ENCODE results near the gene FXR1. TPM values are rescaled to one million over a fixed set of nuclear protein-coding genes. Genes with fewer than 3 reads are reported as not detected.

FXR1 gene
- total and polyA plus RNA-seq, 10 of the 15 experiments (the other 5 are each of a cell fraction or from before 2014, with no cell fraction given): 38.5 to 159 (median 102) TPM

- no TSS peak for BruUV-seq (replicated peaks)
- intact Hi-C loops (cut with micrococcal nuclease; ENCODE audit: unreplicated experiment): no loop called here
- H3K9me3 ChIP-seq (replicated peaks; ENCODE audit: control insufficient read depth, insufficient read depth, low read length): no peaks in the 10 kb centered on the region; the same call in 1 of the 3 replicates
- in situ Hi-C loops (cut with MboI): no loop called here
- WGBS (ENCODE audit: insufficient coverage, insufficient replicate concordance, low lambda C conversion rate, missing lambda C conversion rate): 85% methylated on average over 4 of the region's 4 CpGs
- no peak overlapping the region for H2AFZ ChIP-seq (ENCODE audit: control insufficient read depth, low read depth, low read length)
- H3K27me3 ChIP-seq (replicated peaks in 1 of 2; ENCODE audit: control insufficient read depth in 2 of 2, insufficient read depth in 2 of 2, low read length in 1 of 2): no peaks in the 10 kb centered on the region
- peaks cover 0 to 7% of the 10 kb centered on the region in 2 experiments; a peak in 2 of 4 replicates for H3K36me3 ChIP-seq (ENCODE audit: control insufficient read depth in 2 of 2, insufficient read depth in 2 of 2, low read length in 1 of 2)
- ChIA-PET SMC1A (ENCODE audit: uncharacterized antibody, unreplicated experiment) (no interaction called here), POLR2A (interaction anchor here (0.6 kb wide), 1 partner anchor 8 kb away, joined by 7 read pairs; no protein-coding TSS in a partner anchor), RAD21 (ENCODE audit: unreplicated experiment) (no interaction called here), CTCF (no interaction called here)
- no peak for DNase-seq (ENCODE audit: low read depth, low spot score)
- no peaks in the 10 kb centered on the region for H3K4me1 ChIP-seq (ENCODE audit: control insufficient read depth, insufficient read depth, low read length)
- no peak overlapping the region for H3K4me2 ChIP-seq (ENCODE audit: control insufficient read depth, insufficient read depth)
- H3K27ac ChIP-seq (ENCODE audit: control insufficient read depth, insufficient read depth): no peak overlapping the region
- no peak overlapping the region for H3K9ac ChIP-seq (ENCODE audit: control insufficient read depth, insufficient read depth, low read length)
- H3K79me2 ChIP-seq (ENCODE audit: control insufficient read depth, insufficient read depth, low read length): peaks cover 96% of the 10 kb centered on the region
- no peak for ATAC-seq
- H4K20me1 ChIP-seq (ENCODE audit: control insufficient read depth, insufficient read depth): peaks cover 4% of the 10 kb centered on the region; the same call in 1 of the 2 replicates
- FAIRE-seq: no peak
- H3K4me3 ChIP-seq: no peak overlapping the region
- TF ChIP-seq NFIC (IDR thresholded peaks at IDR 0.05; ENCODE audit: low read depth, low read length) (no peak), TCF12 (IDR thresholded peaks at IDR 0.05; ENCODE audit: low read depth, low read length) (no peak)
Observed at GRCh38 chr3:180923561-180923960, 11.1 kb downstream of the FXR1 start.

GRCh38 chr3:180926526-180926925 is 14.1 kb downstream of the FXR1 start:
- in situ Hi-C loops (cut with MboI) (no loop called here), intact Hi-C loops (cut with micrococcal nuclease; ENCODE audit: unreplicated experiment) (no loop called here)
- 83% methylated on average over 2 of the region's 2 CpGs for WGBS (ENCODE audit: insufficient coverage, insufficient replicate concordance, low lambda C conversion rate, missing lambda C conversion rate)
- Histone ChIP-seq H3K27ac (ENCODE audit: control insufficient read depth, insufficient read depth) (no peak overlapping the region), H3K36me3 (ENCODE audit: control insufficient read depth in 2 of 2, insufficient read depth in 2 of 2, low read length in 1 of 2) (peaks cover 0 to 3% of the 10 kb centered on the region in 2 experiments; a peak in 3 of 4 replicates), H3K4me3 (no peak overlapping the region), H3K79me2 (ENCODE audit: control insufficient read depth, insufficient read depth, low read length) (peaks cover 96% of the 10 kb centered on the region), H3K27me3 (replicated peaks in 1 of 2; ENCODE audit: control insufficient read depth in 2 of 2, insufficient read depth in 2 of 2, low read length in 1 of 2) (no peaks in the 10 kb centered on the region), H4K20me1 (ENCODE audit: control insufficient read depth, insufficient read depth) (peaks cover 4% of the 10 kb centered on the region; the same call in 1 of the 2 replicates), H3K9me3 (replicated peaks; ENCODE audit: control insufficient read depth, insufficient read depth, low read length) (no peaks in the 10 kb centered on the region; the same call in 1 of the 3 replicates), H2AFZ (ENCODE audit: control insufficient read depth, low read depth, low read length) (no peak overlapping the region), H3K4me1 (ENCODE audit: control insufficient read depth, insufficient read depth, low read length) (no peaks in the 10 kb centered on the region), H3K4me2 (ENCODE audit: control insufficient read depth, insufficient read depth) (no peak overlapping the region), H3K9ac (ENCODE audit: control insufficient read depth, insufficient read depth, low read length) (no peak overlapping the region)
- no peak for ATAC-seq
- no TSS peak for BruUV-seq (replicated peaks)
- RAD21 ChIA-PET (ENCODE audit: unreplicated experiment): no interaction called here
- POLR2A ChIA-PET: no interaction called here
- CTCF ChIA-PET: no interaction called here
- SMC1A ChIA-PET (ENCODE audit: uncharacterized antibody, unreplicated experiment): interaction anchor here (1.6 kb wide), 1 partner anchor 51 kb away, joined by 5 read pairs; no protein-coding TSS in a partner anchor
- FAIRE-seq: no peak
- DNase-seq (ENCODE audit: low read depth, low spot score): no peak
- no peak for TF ChIP-seq JUNB (IDR thresholded peaks at IDR 0.05)
- TF ChIP-seq SPI1 (IDR thresholded peaks at IDR 0.05; ENCODE audit: borderline replicate concordance, insufficient read depth, low read depth, low read length): no peak
- TF ChIP-seq SIN3A (IDR thresholded peaks at IDR 0.05; ENCODE audit: low read depth, low read length): no peak
- no peak for TF ChIP-seq CBX5 (IDR thresholded peaks at IDR 0.05; ENCODE audit: low read depth)
- no peak for TF ChIP-seq BHLHE40 (IDR thresholded peaks at IDR 0.05; ENCODE audit: borderline replicate concordance in 1 of 2, low read depth in 2 of 2, low read length in 1 of 2)
- no peak for TF ChIP-seq ZBTB11 (CRISPR knock-in tag; IDR thresholded peaks at IDR 0.05)
- no peak for TF ChIP-seq NBN (IDR thresholded peaks at IDR 0.05)
- no peak for TF ChIP-seq CEBPZ (IDR thresholded peaks at IDR 0.05; ENCODE audit: low read depth, low read length)
